Glomerular endothelial cell (primary cell): ENCODE measurements around the gene ZNF774. TPM values are rescaled to one million over a fixed set of nuclear protein-coding genes. Genes with fewer than 3 reads are reported as not detected.
"Not testable (repeated sequence)": the region's sequence is repeated elsewhere in the genome, so short reads cannot be mapped to it uniquely, and the experiment has no call there.

Experiments used
- DNase-seq: peaks from one replicate; pipeline ENCODE4 v3.0.0-alpha.2; 2011; ENCODE audit warnings: low read depth, low spot score; ENCODE audit errors: extremely low read depth
- total RNA-seq: library from RNA; depleted of rRNA; stranded (reverse); fragments of >200 nt; gene quantifications from 2 replicates; pipeline ENCODE4 v1.2.3, GENCODE V29; 2015

Gene ZNF774
- total RNA-seq, 1 donor from 2014 or later: 1.6 TPM

DNA sequence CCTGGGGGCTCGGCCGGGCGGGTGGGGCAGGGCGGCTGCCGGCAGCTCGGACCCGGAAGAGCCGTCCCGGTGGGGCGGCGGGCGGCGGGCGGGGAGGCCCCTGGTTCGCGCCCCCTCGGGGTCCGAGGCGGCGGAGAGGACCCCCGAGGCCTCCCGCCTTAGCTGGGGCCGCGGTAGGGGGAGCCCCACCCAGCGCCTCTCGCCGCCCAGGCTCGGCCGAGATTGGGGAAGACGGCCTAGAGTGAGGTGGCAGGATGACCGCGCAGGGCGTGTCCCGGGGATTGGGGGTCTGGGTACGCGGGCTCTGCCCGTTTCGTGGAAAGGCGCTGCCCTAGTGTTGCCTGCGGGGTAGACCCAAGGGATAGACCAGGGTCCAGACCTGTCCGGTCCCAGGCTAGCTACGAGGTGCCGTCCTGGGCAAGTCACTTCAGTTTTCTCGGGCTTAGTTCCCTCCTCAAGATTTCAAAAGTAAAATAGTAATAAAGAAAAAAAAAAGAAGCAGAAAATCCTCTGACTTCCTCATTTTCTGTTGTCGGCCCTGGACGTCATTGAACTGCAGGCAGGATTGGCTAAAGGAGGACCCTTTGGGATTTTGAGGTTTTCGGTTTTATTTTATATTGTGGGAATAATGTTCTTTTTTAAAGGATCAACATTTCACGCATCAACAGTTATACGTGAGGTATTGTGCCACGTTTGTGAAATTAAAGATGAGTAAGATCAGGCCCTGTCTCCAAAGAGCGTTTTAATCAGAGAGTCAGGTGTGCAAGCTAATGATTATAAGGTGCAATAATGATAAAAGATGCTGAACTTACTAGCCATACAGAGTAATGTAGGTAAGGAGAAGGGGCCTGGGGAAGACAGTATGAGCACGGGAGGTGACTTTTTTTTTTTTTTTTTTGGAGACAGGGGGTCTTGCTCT is 36.6 kb downstream of the ZNF774 start:
- DNase-seq: no peak

DNA sequence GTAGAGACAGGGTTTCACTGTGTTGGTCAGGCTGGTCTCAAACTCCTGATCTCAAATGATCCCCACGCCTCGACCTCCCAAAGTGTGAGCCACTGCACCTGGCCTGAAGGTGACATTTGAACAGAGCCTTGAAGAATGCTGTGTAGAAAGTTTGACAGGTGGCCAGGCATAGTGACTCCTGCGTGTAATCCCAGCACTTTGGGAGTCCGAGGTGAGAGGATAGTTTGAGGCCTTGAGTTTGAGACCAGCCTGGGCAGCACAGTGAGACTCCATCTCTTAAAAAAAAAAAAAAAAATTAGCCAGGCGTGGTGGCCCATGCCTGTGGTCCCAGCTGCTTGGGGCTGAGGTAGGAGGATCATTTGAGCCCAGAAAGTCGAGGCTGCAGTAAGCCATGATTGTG is 37.4 kb downstream of the ZNF774 start:
- no peak for DNase-seq

DNA sequence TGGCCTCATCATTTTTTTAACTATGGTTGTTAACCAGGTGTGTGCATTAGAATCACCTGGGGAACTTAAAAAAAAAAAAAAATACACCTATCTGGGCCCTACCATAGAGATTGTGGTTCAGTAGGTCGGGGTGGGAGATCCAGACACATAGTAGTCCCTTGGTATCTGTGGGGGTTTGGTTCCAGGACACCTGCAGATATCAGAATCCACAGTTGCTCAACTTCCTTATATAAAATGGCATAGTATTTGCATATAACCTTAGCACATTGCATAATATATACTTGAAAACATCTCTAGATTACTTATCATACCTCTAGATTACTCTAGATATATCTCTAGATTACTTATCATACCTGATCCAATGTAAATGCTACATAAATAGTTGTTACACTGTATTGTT is 41.0 kb downstream of the ZNF774 start:
- DNase-seq: no peak

DNA sequence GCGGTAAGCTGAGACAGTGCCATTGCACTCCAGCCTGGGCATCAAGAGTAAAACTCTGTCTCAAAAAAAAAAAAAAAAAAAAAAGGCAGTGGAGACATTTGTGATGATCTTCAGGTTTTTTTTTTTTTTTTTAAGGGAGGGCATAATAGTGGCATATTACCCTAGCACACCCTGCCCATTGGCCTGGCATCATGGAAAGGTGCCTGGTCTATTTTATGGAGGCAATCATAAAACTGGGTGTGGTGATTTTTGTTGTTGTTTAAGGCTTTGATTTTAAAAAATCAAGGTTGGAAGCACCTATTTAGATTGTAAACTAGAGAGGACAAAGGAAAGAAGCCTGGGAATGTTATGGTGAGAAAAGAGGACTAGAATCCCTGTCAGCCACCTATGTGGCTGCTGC is 42.0 kb downstream of the ZNF774 start:
- DNase-seq: no peak

DNA sequence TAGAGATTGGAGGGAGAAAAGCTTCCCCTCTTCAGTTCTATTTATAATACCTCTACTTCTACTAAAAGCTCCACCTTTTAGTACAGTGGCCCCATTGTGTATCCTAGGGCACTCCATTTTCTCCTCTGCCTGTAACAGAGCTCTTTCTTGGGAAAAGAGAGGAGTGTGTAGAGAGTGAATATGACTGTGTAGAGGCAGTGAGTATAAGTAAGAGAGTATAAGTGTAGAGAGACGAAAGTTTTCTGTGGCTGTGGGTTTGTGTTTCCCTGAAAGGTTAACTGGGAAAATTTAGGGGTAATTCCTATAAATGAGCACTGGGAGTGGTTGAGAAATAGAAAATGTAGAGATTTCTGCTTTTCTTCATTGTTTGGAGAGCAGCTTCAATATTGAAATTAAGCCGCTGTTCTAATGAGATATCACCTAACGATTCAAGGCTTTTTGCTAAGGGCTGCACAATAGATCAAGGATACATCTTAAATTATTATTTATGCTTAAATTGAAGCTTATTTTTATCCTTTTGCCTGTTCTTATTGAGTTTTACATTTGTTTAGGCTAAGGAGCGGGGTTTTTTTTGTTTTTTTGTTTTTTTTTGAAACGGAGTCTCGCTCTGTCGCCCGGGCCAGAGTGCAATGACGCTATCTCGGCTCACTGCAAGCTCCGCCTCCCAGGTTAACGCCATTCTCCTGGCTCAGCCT is 42.8 kb downstream of the ZNF774 start:
- no peak for DNase-seq

DNA sequence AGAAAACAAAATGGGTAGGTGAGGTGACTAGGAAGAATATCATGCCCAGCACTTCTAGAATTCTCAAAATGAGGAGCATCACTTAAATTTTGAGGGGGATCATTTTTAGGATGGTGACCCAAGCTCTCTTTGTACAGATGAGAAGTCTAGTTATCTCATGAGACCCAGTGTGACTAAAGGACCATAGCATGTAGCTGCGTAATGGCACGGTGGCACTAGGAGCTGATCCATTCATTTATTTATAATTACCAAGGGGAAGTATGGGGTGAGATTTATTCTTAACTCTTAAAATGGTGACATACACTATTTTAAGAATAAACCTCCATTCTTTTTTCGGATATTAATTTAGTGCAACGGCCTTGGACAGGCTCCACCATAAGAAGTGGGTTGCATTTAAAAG is 44.2 kb downstream of the ZNF774 start:
- no peak for DNase-seq

DNA sequence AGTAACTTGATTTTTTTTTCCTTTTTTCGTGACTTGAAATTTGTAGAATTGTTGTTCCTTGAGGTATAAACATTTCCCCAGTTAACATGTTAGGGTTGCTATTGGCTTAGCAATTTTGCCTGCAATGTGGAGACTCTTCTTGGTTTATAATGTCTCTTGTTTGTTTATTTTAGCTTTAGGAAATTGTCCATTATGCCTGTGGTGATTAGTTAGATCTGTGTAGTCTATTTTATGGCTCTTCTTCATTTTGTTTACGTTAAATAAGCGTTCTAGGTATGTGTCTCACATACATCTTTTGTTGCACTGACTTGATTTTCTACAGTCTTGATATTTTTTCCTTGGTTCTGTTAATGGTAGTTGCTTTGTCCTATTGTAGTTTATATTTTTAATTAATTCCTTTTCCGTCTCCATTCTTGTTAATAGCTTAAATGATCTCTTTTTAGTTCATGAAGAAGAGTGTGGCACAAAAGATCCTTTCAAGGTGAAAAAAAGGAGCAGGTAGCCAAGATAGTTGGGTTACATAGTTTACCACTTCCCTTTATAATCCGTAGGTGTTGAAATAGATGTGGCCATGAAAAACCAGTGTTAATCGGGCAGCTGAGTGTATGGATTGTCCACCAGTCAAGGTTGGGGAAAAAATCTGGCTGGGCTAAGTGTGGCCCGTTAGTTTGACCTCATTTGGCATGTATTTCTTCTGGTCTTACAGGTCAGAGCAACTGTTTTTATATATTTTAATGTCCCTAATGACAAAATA is 48.1 kb downstream of the ZNF774 start:
- no peak for DNase-seq

DNA sequence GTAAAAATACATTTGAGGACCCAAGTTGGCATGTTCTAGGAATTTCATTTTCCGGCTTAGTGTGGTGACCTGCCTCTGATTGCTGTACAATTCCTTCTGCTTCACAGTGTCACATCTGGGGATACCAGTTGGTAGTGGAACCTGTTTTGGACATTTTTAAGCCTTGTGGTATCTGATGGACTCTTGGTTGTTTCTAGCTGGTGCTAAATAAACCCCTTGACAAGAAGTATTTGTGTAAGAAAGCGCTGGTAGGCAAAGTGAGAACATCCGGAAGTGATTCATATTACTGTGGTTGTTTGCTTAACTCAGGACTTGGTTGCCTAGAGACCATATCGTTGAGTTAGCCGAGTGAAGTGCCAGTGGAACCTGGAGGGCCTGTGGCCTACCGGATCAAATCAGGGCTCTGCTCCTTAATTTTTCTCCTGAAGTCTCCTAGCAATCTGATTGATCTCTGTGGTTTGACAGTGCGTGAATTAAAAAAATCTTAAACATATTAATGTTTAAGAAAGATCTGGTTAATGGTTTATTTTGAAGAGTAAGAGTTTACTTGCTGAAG is 48.8 kb downstream of the ZNF774 start:
- DNase-seq: peak; percentile 96

DNA sequence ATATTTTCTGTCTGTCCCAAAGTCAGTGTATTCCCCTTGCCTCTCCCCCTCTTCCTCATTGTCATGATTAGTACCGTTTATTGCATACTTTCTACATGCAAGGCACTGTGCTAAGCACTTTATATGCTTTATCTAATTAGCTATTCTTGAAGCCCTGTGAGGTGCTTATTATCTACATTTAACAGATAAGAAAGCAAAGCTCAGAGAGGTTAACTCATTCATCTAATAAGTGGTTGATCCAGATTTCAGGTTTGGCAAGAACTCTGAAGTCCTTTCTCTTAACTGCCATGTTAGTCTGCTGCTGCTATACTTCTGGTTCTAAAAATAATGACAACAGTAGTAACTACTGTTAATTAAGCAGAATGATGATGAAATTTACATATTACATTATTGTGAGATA is 49.4 kb downstream of the ZNF774 start:
- DNase-seq: no peak

DNA sequence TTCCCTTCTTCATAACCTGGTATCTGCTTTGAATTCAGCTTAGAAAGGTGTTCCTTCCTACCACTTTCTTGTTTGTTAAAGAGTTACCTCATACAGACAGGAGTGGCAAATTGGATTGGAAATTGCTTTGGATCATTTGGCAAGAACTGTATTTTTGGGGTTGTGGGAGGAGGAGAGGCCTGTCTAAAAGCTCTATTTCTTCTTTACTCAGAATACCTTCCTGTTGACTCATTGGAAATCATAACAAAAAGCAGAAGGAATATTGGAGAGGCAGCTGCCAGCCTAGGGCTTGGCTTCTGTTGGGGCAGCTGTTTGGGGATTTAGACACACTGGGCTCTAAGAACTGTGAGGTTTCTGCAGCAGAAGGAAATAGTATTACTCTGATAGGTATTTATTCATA is 50.1 kb downstream of the ZNF774 start:
- DNase-seq: peak; percentile 61

DNA sequence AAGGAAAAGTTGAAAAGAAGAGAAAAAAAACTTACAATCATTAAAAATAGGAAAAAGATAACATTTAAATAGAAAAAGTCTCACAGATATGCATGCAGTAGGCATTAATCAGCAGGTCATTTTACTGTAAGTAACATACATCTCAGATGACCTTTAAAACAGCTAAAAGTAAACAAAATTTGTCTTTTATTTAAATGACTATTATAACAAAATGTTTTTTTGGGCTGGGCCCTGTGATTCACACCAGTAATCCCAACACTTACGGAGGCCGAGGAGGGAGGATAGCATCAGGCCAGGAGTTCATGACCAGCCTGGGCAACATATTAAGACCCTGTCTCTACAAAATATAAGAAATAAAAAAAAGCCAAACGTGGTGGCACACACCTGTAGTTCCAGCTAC is 50.7 kb downstream of the ZNF774 start:
- DNase-seq: no peak

DNA sequence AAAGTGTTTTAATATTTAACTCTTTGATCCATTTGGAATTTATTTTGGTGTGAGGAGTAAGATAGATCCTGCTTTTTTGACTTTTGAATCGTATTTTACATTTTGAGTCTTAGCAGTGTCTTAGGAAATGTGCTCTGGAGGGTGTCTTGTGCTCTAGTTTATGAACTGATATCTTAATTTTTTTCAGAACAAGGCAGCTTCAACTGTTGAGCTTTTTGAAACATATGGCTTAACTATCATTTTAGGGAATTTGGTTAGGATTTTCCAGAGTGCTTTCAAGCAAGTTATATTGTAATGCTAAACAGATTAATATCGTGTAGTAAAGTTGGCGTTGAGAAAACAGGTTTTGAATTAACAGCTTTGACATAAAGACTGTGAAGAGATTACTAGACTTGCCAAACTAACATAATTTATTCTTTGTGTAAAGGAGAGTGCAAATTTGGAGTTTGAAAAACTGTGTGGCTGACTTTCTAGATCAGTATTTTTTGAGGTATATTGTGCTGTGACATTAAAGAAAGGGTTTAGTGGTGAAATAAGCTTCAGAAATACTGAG is 53.0 kb downstream of the ZNF774 start:
- DNase-seq: no peak

DNA sequence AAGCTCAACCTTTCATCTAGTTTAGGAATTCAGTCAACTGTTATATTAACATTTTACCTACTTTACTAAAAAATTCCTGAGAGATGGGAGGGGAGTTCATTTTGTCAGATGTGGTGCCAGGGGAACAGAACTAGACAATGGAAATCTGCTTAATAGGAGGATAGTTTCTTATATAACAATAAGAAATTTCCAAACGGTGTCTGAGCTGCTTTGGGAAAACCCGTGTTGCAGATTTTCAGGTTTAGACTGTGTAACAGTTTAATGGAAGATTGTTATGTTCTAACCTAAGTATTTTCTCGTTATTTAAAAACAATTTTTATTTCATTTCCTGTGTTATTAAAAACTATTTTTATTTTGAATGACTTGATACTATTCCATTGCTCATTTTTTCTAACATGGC is 55.3 kb downstream of the ZNF774 start:
- no peak for DNase-seq

DNA sequence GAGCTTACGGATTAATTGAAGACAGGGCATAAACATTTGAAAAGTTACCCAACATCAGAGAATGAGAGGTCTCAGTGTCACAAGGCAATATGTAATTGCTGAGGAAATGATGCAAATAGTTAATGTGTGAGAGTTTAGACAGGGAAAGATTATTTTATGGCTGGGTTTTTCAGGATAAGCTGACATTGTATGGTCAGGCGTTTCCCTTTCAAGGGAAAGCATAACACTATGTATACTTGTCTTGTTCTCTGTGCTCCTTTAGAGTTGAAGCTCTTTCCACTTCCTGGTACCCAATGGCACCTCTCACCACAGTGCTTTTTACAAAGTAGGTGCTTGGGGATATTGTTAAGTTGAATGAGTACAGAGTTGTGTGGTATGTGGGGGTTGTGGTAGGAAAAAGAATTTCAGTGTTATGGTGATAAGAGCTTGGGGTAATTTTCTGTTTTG is 55.8 kb downstream of the ZNF774 start:
- peak; percentile 64 for DNase-seq

DNA sequence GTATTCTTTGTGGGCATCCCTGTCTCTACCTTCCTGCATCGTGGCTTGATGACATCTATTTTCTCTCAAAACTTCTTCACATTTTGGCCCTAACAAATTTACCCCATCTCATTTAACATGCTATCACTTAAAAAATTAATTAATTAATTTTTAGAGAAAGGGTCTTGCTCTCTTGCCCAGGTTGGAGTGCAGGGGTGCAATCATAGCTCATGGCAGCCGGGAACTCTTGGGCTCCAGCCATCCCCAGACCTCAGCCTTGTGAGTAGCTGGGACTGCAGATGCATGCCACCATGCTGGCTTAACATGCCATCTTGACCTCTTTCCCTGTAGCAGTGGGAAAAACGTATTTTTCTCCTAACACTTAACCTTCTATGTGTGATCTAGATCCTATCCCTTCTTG is 56.6 kb downstream of the ZNF774 start:
- no peak for DNase-seq

DNA sequence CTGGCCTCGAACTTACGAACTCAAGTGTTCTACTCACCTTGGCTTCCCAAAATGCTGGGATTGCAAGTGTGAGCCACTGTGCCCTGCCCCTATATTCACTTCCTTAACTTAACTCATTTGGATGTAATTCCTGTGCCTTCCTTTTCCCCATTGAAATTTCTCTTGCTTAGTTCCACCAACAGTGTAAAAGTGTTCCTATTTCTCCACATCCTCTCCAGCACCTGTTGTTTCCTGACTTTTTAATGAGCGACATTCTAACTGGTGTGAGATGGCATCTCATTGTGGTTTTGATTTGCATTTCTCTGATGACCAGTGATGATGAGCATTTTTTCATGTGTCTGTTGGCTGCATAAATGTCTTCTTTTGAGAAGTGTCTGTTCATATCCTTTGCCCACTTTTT is 57.5 kb downstream of the ZNF774 start:
- DNase-seq: not testable (repeated sequence)

DNA sequence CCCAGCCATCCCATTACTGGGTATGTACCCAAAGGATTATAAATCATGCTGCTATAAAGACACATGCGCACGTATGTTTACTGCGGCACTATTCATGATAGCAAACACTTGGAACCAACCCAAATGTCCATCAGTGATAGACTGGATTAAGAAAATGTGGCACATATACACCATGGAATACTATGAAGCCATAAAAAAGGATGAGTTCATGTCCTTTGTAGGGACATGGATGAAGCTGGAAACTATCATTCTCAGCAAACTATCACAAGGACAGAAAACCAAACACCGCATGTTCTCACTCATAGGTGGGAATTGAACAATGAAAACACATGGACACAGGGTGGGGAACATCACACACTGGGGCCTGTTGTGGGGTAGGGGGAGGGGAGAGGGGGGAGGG is 58.2 kb downstream of the ZNF774 start:
- not testable (repeated sequence) for DNase-seq

DNA sequence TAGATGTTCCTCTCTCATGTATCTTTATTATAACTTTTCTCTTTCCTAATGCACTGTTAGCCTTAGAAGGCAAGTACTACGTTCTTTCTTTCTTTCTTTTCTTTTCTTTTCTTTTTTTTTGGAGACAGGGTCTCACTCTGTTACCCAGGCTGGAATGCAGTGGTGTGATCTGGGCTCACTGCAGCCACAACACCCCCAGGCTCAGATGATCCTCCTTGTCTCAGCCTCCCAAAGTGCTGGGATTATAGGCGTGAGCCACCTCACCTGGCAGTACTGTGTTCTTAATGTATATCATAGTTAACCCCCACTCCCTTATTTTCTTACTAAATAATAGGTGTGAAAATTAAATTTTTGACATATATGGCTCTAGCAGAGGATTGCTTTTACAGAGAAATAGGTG is 59.1 kb downstream of the ZNF774 start:
- no peak for DNase-seq
